ENCODE data around the gene ZNF628.
A peak's percentile ranks its signal among the peaks of the same experiment; 100 is the strongest.

The ZNF628 gene

GRCh38 chr19:55472463-55472862 is 4.0 kb upstream of the ZNF628 start:
- Histone ChIP-seq H3K4me1 (ENCODE audit: control insufficient read depth, insufficient read depth, low read length) (peaks cover 10% of the 10 kb centered on the region), H3K9ac (ENCODE audit: low read depth, low read length) (no peak overlapping the region), H3K36me3 (ENCODE audit: control insufficient read depth, insufficient read depth, low read length) (no peaks in the 10 kb centered on the region), H3K9me3 (ENCODE audit: control insufficient read depth, insufficient read depth, low read length) (no peaks in the 10 kb centered on the region), H3K4me3 (ENCODE audit: low read depth, low read length) (no peak overlapping the region), H3K27me3 (ENCODE audit: control insufficient read depth, insufficient read depth, low read length) (no peaks in the 10 kb centered on the region)

- Histone ChIP-seq H3K4me3 (ENCODE audit: low read depth, low read length) (peak overlapping the region; percentile 31), H3K9me3 (ENCODE audit: control insufficient read depth, insufficient read depth, low read length) (no peaks in the 10 kb centered on the region), H3K27me3 (ENCODE audit: control insufficient read depth, insufficient read depth, low read length) (no peaks in the 10 kb centered on the region), H3K36me3 (ENCODE audit: control insufficient read depth, insufficient read depth, low read length) (no peaks in the 10 kb centered on the region), H3K9ac (ENCODE audit: low read depth, low read length) (no peak overlapping the region), H3K4me1 (ENCODE audit: control insufficient read depth, insufficient read depth, low read length) (peaks cover 10% of the 10 kb centered on the region)
Measured at GRCh38 chr19:55473225-55474012, 3.0 kb upstream of the ZNF628 start.

GRCh38 chr19:55474269-55475265 is 1.9 kb upstream of the ZNF628 start:
- peaks cover 10% of the 10 kb centered on the region for H3K4me1 ChIP-seq (ENCODE audit: control insufficient read depth, insufficient read depth, low read length)
- H3K9ac ChIP-seq (ENCODE audit: low read depth, low read length), result no peak overlapping the region
- H3K9me3 ChIP-seq (ENCODE audit: control insufficient read depth, insufficient read depth, low read length), result no peaks in the 10 kb centered on the region
- H3K4me3 ChIP-seq (ENCODE audit: low read depth, low read length), result no peak overlapping the region
- H3K36me3 ChIP-seq (ENCODE audit: control insufficient read depth, insufficient read depth, low read length), result no peaks in the 10 kb centered on the region
- no peaks in the 10 kb centered on the region for H3K27me3 ChIP-seq (ENCODE audit: control insufficient read depth, insufficient read depth, low read length)

- no peaks in the 10 kb centered on the region for H3K9me3 ChIP-seq (ENCODE audit: control insufficient read depth, insufficient read depth, low read length)
- peaks cover 12% of the 10 kb centered on the region for H3K4me1 ChIP-seq (ENCODE audit: control insufficient read depth, insufficient read depth, low read length)
- H3K9ac ChIP-seq (ENCODE audit: low read depth, low read length), result no peak overlapping the region
- peaks cover 5% of the 10 kb centered on the region for H3K36me3 ChIP-seq (ENCODE audit: control insufficient read depth, insufficient read depth, low read length)
- H3K4me3 ChIP-seq (ENCODE audit: low read depth, low read length), result no peak overlapping the region
- H3K27me3 ChIP-seq (ENCODE audit: control insufficient read depth, insufficient read depth, low read length), result no peaks in the 10 kb centered on the region
Measured at GRCh38 chr19:55477905-55478304, 1.5 kb downstream of the ZNF628 start.

- H3K4me3 ChIP-seq (ENCODE audit: low read depth, low read length), result no peak overlapping the region
- H3K4me1 ChIP-seq (ENCODE audit: control insufficient read depth, insufficient read depth, low read length), result peaks cover 12% of the 10 kb centered on the region
- peaks cover 8% of the 10 kb centered on the region for H3K36me3 ChIP-seq (ENCODE audit: control insufficient read depth, insufficient read depth, low read length)
- no peak overlapping the region for H3K9ac ChIP-seq (ENCODE audit: low read depth, low read length)
- H3K9me3 ChIP-seq (ENCODE audit: control insufficient read depth, insufficient read depth, low read length), result no peaks in the 10 kb centered on the region
- no peaks in the 10 kb centered on the region for H3K27me3 ChIP-seq (ENCODE audit: control insufficient read depth, insufficient read depth, low read length)
Measured at GRCh38 chr19:55478364-55478763, 1.9 kb downstream of the ZNF628 start.

- Histone ChIP-seq H3K27me3 (ENCODE audit: control insufficient read depth, insufficient read depth, low read length) (no peaks in the 10 kb centered on the region), H3K4me3 (ENCODE audit: low read depth, low read length) (no peak overlapping the region), H3K36me3 (ENCODE audit: control insufficient read depth, insufficient read depth, low read length) (peaks cover 8% of the 10 kb centered on the region), H3K9ac (ENCODE audit: low read depth, low read length) (no peak overlapping the region), H3K9me3 (ENCODE audit: control insufficient read depth, insufficient read depth, low read length) (no peaks in the 10 kb centered on the region), H3K4me1 (ENCODE audit: control insufficient read depth, insufficient read depth, low read length) (peaks cover 12% of the 10 kb centered on the region)
Measured at GRCh38 chr19:55479045-55479444, 2.6 kb downstream of the ZNF628 start.

- Histone ChIP-seq H3K36me3 (ENCODE audit: control insufficient read depth, insufficient read depth, low read length) (peaks cover 8% of the 10 kb centered on the region), H3K27me3 (ENCODE audit: control insufficient read depth, insufficient read depth, low read length) (no peaks in the 10 kb centered on the region), H3K9me3 (ENCODE audit: control insufficient read depth, insufficient read depth, low read length) (no peaks in the 10 kb centered on the region), H3K4me3 (ENCODE audit: low read depth, low read length) (no peak overlapping the region), H3K9ac (ENCODE audit: low read depth, low read length) (no peak overlapping the region), H3K4me1 (ENCODE audit: control insufficient read depth, insufficient read depth, low read length) (peaks cover 10% of the 10 kb centered on the region)
Measured at GRCh38 chr19:55479451-55480230, 3.2 kb downstream of the ZNF628 start.

- Histone ChIP-seq H3K9me3 (ENCODE audit: control insufficient read depth, insufficient read depth, low read length) (no peaks in the 10 kb centered on the region), H3K4me3 (ENCODE audit: low read depth, low read length) (no peak overlapping the region), H3K27me3 (ENCODE audit: control insufficient read depth, insufficient read depth, low read length) (no peaks in the 10 kb centered on the region), H3K36me3 (ENCODE audit: control insufficient read depth, insufficient read depth, low read length) (peaks cover 8% of the 10 kb centered on the region), H3K9ac (ENCODE audit: low read depth, low read length) (no peak overlapping the region), H3K4me1 (ENCODE audit: control insufficient read depth, insufficient read depth, low read length) (peaks cover 4% of the 10 kb centered on the region)
Measured at GRCh38 chr19:55481148-55481793, 4.9 kb downstream of the ZNF628 start.

GRCh38 chr19:55481794-55482155 is 5.4 kb downstream of the ZNF628 start:
- Histone ChIP-seq H3K4me3 (ENCODE audit: low read depth, low read length) (no peak overlapping the region), H3K36me3 (ENCODE audit: control insufficient read depth, insufficient read depth, low read length) (peaks cover 8% of the 10 kb centered on the region), H3K9ac (ENCODE audit: low read depth, low read length) (no peak overlapping the region), H3K4me1 (ENCODE audit: control insufficient read depth, insufficient read depth, low read length) (peaks cover 4% of the 10 kb centered on the region), H3K27me3 (ENCODE audit: control insufficient read depth, insufficient read depth, low read length) (no peaks in the 10 kb centered on the region), H3K9me3 (ENCODE audit: control insufficient read depth, insufficient read depth, low read length) (no peaks in the 10 kb centered on the region)

- Histone ChIP-seq H3K36me3 (ENCODE audit: control insufficient read depth, insufficient read depth, low read length) (peaks cover 8% of the 10 kb centered on the region), H3K4me1 (ENCODE audit: control insufficient read depth, insufficient read depth, low read length) (peaks cover 9% of the 10 kb centered on the region), H3K4me3 (ENCODE audit: low read depth, low read length) (no peak overlapping the region)
Measured at GRCh38 chr19:55482156-55482961, 5.9 kb downstream of the ZNF628 start.

More at GRCh38 chr19:55482156-55482961, 5.9 kb downstream of the ZNF628 start:
- Histone ChIP-seq H3K9me3 (ENCODE audit: control insufficient read depth, insufficient read depth, low read length) (no peaks in the 10 kb centered on the region), H3K9ac (ENCODE audit: low read depth, low read length) (no peak overlapping the region), H3K27me3 (ENCODE audit: control insufficient read depth, insufficient read depth, low read length) (no peaks in the 10 kb centered on the region)
